Muscle layer of duodenum (tissue), 2 donors: Measurements from ENCODE around the gene PIEZO2.

Source experiments
- H3K27ac ChIP-seq: one replicate; pipeline ENCODE4 v1.7.0; 2013; ENCODE audit warnings: mild to moderate bottlenecking, low read length
- H3K27me3 ChIP-seq: one replicate; pipeline ENCODE4 v1.7.0; 2013; ENCODE audit warnings: low read depth, mild to moderate bottlenecking, control low read depth, low read length
- H3K36me3 ChIP-seq, 2 donors: one replicate each; pipeline ENCODE4 v1.7.0; 2013; ENCODE audit warnings: low read length in 2 of 2, control low read depth in 1 of 2, mild to moderate bottlenecking in 1 of 2; ENCODE audit not compliant: insufficient read depth in 2 of 2, control insufficient read depth in 1 of 2
- H3K4me1 ChIP-seq, 2 donors: one replicate each; pipeline ENCODE4 v1.7.0; 2013; ENCODE audit warnings: low read length in 2 of 2, mild to moderate bottlenecking in 2 of 2, control low read depth in 1 of 2, moderate library complexity in 1 of 2; ENCODE audit not compliant: insufficient read depth in 2 of 2, control insufficient read depth in 1 of 2
- H3K4me3 ChIP-seq, 2 donors: one replicate each; pipeline ENCODE4 v1.7.0; 2013; ENCODE audit warnings: low read length in 2 of 2, low read depth in 1 of 2, mild to moderate bottlenecking in 1 of 2
- H3K9me3 ChIP-seq, 2 donors: one replicate each; pipeline ENCODE4 v1.7.0; 2013; ENCODE audit warnings: low read length in 2 of 2, control low read depth in 1 of 2, mild to moderate bottlenecking in 1 of 2; ENCODE audit not compliant: control insufficient read depth in 1 of 2
- donor health status: healthy.

The PIEZO2 gene

DNA sequence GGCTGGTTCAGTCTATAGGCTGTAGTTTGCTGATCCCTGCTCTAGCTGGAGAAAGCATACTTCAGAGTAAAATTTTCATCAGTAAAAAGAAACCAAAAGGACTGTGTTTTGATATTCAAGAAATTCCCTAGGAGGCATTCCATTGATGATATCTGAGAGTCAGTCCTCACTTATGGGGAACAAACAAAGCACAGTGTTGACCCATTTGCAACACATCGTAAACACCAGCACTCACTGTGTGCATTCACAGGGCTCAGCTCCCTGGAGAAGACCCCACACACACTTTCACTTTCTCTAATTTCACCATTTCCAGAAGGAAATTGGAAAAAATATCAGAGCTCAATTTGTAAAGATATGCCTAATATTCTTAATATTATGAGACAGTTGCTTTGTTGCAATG, 147.1 kb downstream of the PIEZO2 start:
- Histone ChIP-seq H3K9me3 (no peaks in the 10 kb centered on the region), H3K4me1 (no peaks in the 10 kb centered on the region), H3K36me3 (no peaks in the 10 kb centered on the region), H3K4me3 (no peak overlapping the region), H3K27ac (no peak overlapping the region), H3K27me3 (no peaks in the 10 kb centered on the region)

DNA sequence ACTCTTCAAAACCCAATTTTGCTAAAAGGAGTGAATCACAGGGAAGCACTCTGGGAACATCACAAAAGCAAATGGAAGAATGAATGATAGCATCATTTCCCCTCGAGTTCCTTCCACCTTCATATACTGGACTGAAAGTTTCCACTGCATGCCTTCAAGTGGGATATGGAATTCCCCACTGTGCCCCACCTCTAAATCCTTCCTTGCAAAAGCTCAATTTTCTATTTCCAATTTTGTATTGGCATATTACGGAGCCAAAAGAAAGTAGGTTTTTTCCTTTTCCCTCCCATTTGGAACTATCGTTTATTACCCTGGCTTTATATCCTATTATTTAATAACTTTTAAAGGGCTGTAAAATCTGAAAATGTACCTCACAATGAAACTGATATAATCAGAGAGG, 149.3 kb downstream of the PIEZO2 start:
- H3K36me3 ChIP-seq, result no peaks in the 10 kb centered on the region
- no peak overlapping the region for H3K4me3 ChIP-seq
- H3K9me3 ChIP-seq, result peaks cover 0 to 2% of the 10 kb centered on the region in 2 donors
- no peaks in the 10 kb centered on the region for H3K27me3 ChIP-seq
- H3K4me1 ChIP-seq, result no peaks in the 10 kb centered on the region
- H3K27ac ChIP-seq, result no peak overlapping the region

DNA sequence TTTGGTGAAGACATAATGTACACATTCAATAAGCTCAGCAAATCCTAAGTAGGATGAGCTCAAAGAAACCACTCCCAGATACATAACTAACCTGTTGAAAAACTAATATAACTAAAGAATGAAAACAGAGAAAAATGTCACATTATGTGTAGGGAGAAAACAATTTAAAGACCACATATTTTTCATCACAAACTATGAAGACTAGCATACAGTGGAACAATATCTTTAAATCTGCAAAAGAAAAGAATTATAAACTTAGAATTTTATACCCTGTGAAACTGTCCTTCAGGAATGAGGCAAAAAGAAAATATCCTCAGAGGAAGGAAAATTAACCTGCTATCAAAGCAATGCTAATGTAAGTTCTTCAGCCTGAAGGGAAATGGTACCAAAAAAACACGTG, 151.5 kb downstream of the PIEZO2 start:
- H3K27me3 ChIP-seq, result no peaks in the 10 kb centered on the region
- H3K4me1 ChIP-seq, result no peaks in the 10 kb centered on the region
- H3K36me3 ChIP-seq, result no peaks in the 10 kb centered on the region
- no peak overlapping the region for H3K27ac ChIP-seq
- no peak overlapping the region for H3K4me3 ChIP-seq
- peaks cover 0 to 2% of the 10 kb centered on the region in 2 donors for H3K9me3 ChIP-seq

DNA sequence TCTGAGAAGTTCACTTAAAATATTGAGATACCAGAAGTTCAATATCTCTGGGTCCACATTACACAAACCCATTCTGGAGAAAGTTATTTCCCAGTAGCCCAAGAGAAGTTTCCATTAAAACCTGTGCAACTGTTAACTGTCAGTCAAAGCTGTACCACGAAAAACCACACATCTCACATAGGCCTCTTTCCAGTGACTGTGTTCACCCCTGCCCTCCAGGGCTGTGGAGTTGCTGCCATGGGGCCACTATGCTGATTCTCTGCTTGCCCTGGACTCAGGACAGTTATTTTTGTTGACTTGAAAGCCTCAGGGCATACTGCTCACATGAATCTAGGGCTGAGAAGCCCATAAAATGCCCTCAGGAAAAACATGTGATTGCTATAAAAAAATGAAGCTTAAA, 153.8 kb downstream of the PIEZO2 start:
- Histone ChIP-seq H3K4me1 (no peaks in the 10 kb centered on the region), H3K9me3 (peaks cover 0 to 4% of the 10 kb centered on the region in 2 donors), H3K27me3 (no peaks in the 10 kb centered on the region), H3K36me3 (no peaks in the 10 kb centered on the region), H3K27ac (no peak overlapping the region), H3K4me3 (no peak overlapping the region)

DNA sequence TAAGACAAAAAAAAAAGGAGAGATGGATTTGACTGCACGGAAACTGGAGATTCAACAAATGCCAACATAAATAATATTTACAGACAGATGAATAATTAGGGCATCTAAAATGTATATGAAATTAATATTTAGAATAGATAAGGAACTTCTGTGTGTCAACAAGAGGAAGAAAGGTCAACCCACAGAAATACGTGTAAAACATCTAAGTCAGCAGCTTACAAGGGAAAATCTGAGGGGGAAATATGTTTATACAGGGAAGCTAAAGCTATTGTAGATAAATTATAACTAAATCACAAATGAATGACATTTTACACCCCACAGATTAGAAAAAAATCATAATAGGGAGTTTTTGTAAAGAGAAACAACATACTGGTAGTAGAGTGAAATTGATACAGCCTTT, 159.9 kb downstream of the PIEZO2 start:
- Histone ChIP-seq H3K27me3 (no peaks in the 10 kb centered on the region), H3K4me3 (no peak overlapping the region), H3K27ac (no peak overlapping the region), H3K36me3 (no peaks in the 10 kb centered on the region), H3K9me3 (peaks cover 3 to 15% of the 10 kb centered on the region in 2 donors), H3K4me1 (no peaks in the 10 kb centered on the region)

DNA sequence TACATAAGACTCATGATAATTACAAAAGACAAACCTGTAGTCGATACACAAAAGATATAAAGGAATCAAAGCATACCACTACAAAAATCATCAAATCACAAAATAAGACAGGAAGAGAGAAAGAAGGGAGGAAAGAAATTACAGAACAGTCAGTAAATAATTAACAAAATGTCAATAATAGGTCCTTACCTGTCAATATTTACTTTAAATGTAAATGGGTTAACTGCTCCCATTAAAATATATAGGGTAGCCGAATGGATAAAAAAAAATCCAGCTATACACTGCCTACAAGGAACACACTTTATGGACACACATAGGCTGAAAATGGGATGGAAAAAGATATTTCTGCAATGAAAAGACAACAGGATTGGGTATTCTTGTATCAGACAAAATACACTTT, 163.7 kb downstream of the PIEZO2 start:
- H3K36me3 ChIP-seq, result no peaks in the 10 kb centered on the region
- H3K4me1 ChIP-seq, result no peaks in the 10 kb centered on the region
- H3K4me3 ChIP-seq, result no peak overlapping the region
- no peak overlapping the region for H3K27ac ChIP-seq
- H3K9me3 ChIP-seq, result peaks cover 14 to 24% of the 10 kb centered on the region in 2 donors
- no peaks in the 10 kb centered on the region for H3K27me3 ChIP-seq

DNA sequence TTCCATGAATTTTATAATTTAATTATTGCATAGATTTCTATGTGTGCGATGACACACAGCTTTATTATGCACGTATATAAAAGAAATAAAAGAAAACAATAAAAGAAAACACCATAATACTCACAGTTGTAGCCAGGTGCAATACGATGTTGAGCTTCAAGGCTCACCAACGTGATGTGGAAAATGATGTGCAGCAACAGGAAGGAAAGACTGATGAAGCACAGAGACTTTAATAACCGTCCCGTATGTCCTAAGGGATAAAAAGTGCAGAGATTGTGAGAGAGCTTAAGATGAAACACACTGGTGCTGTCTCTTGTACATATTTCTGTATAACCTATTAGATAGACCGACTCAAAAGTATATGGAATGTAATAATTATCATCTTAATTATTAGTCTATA, 170.0 kb downstream of the PIEZO2 start:
- H3K27ac ChIP-seq, result no peak overlapping the region
- H3K4me3 ChIP-seq, result no peak overlapping the region
- H3K9me3 ChIP-seq, result peaks cover 11 to 17% of the 10 kb centered on the region in 2 donors
- no peaks in the 10 kb centered on the region for H3K36me3 ChIP-seq
- H3K4me1 ChIP-seq, result no peaks in the 10 kb centered on the region
- no peaks in the 10 kb centered on the region for H3K27me3 ChIP-seq

DNA sequence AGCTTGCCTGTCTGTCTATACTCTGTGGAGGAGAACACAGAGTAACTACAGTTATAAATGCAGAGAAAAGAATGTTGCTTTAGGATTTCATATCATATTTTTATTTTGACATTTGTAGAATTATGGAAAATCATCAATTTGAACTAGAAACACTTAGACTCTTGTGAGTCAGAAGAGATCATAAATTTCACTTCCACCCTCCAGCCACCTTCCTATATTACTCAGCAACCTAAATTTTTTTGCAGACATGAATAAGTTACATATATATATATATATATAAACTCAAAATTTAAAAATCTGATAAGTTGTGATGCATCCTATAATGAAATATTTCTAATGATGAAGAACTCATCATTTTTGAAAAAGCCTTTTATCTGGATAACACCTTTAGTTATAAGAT, 172.3 kb downstream of the PIEZO2 start:
- no peaks in the 10 kb centered on the region for H3K36me3 ChIP-seq
- no peaks in the 10 kb centered on the region for H3K27me3 ChIP-seq
- peaks cover 0 to 8% of the 10 kb centered on the region in 2 donors for H3K9me3 ChIP-seq
- H3K4me3 ChIP-seq, result no peak overlapping the region
- no peak overlapping the region for H3K27ac ChIP-seq
- no peaks in the 10 kb centered on the region for H3K4me1 ChIP-seq

DNA sequence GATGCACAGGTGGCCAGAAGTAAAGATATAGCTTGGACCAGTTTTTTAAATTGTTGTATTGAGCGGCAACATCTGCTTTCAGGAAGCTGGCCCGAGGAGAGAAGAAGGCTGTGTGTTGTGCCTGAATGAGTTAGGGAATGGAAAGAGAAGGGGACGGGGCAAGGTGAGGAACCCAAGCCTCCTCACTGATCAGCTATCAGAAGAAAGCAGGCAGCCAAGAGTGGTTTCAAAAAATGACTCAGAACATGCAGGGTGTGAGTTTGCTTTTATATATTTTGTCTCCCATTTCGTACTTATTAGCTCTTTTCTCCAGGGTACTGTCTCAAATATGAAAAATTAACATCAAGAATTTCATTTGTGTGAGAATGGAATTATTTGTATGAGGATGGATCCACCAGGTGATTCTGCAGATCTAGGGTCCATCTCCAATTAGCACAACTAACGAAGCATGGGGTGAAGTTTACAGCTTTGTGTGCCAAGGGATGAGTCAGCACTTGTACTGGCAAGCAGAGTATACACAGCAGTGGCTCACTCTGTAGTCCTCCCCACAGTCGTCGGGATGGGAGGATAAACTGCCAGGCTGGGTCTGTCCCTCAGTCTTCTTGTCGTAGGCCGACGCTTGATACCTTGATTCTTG, 175.7 kb downstream of the PIEZO2 start:
- Histone ChIP-seq H3K36me3 (no peaks in the 10 kb centered on the region), H3K9me3 (peaks cover 0 to 4% of the 10 kb centered on the region in 2 donors), H3K27me3 (no peaks in the 10 kb centered on the region), H3K4me3 (no peak overlapping the region), H3K4me1 (no peaks in the 10 kb centered on the region), H3K27ac (no peak overlapping the region)

DNA sequence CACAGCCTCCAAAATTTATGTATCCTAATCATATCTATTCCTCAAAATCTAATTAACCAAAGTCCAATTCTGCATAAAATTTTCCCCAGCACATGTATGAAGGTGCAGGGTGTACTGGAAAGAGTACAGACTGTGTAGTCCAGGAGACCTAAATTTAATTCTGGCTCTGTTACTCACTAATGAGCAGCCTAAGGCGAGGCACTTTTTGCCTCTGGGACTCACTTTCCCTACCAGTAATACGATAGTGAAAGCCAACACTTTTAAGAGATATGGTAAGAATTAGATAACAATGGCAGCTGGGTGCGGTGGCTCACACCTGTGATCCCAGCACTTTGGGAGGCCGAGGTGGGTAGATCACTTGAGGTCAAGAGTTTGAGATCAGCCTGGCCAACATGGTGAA, 177.7 kb downstream of the PIEZO2 start:
- no peaks in the 10 kb centered on the region for H3K4me1 ChIP-seq
- H3K4me3 ChIP-seq, result no peak overlapping the region
- no peaks in the 10 kb centered on the region for H3K27me3 ChIP-seq
- no peak overlapping the region for H3K27ac ChIP-seq
- no peaks in the 10 kb centered on the region for H3K9me3 ChIP-seq
- no peaks in the 10 kb centered on the region for H3K36me3 ChIP-seq

DNA sequence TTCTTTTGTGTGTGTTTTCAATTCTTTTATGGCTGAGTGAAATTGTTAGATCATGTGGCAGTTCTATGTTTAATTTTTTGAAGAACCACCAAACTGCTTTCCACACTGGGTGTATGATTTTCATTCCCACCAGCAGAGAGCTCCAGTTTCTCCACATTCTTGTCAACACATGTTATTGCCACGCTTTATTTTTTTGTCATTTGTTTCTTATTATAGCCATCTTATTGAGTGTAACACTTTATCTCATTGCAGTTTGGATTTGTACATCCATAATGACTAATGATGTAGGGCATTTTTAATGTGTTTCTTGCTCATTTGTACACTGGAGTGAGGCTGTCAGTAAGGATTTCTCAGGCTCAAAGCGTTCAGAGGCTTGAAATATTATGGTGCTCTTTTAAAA, 184.2 kb downstream of the PIEZO2 start:
- Histone ChIP-seq H3K4me1 (no peaks in the 10 kb centered on the region), H3K36me3 (no peaks in the 10 kb centered on the region), H3K4me3 (no peak overlapping the region), H3K27me3 (no peaks in the 10 kb centered on the region), H3K9me3 (no peaks in the 10 kb centered on the region), H3K27ac (no peak overlapping the region)

DNA sequence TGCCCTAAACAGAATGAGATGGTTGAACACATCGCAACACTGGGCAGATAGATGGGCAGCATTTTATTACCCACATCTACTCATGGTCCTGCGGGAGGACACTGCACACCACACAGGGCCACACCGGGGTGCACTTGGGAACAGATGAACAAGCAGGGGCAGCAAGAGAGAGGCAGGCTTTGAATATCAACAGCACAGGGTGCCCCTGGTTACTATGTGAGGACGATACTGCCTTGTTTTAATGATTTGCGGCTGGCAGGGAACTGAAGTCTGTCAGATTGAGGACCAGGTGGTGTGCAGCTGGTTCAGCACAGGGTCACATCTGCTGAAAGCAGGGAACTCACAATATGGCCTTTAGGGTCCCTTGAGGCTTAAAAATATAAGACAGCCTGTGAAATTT, 195.7 kb downstream of the PIEZO2 start:
- Histone ChIP-seq H3K4me3 (no peak overlapping the region), H3K36me3 (no peaks in the 10 kb centered on the region), H3K27me3 (no peaks in the 10 kb centered on the region), H3K4me1 (no peaks in the 10 kb centered on the region), H3K27ac (no peak overlapping the region), H3K9me3 (no peaks in the 10 kb centered on the region)
